Muscle of leg (tissue), 11 donors: ENCODE data around the gene CDH6. TPM values are rescaled to one million over a fixed set of nuclear protein-coding genes. Genes with fewer than 3 reads are reported as not detected.

Experiments used
- DNase-seq: peaks from one replicate; pipeline ENCODE4 v3.0.0; 2013
- H3K27ac ChIP-seq: one replicate; pipeline ENCODE4 v1.5.1; 2013; ENCODE audit warnings: mild to moderate bottlenecking, low read length, control low read depth
- H3K27me3 ChIP-seq: one replicate; pipeline ENCODE4 v1.6.1; 2013; ENCODE audit warnings: low read length; ENCODE audit not compliant: control insufficient read depth, insufficient read depth
- H3K36me3 ChIP-seq: one replicate; pipeline ENCODE4 v1.6.1; 2013; ENCODE audit warnings: low read length; ENCODE audit not compliant: control insufficient read depth, insufficient read depth
- H3K4me1 ChIP-seq: one replicate; pipeline ENCODE4 v1.6.1; 2013; ENCODE audit warnings: low read length; ENCODE audit not compliant: control insufficient read depth, insufficient read depth
- H3K4me3 ChIP-seq: one replicate; pipeline ENCODE4 v1.5.1; 2013; ENCODE audit warnings: low read length, control low read depth
- H3K9me3 ChIP-seq: replicated peaks from 2 replicates; pipeline ENCODE4 v1.6.1; 2013; ENCODE audit warnings: low read depth, low read length; ENCODE audit not compliant: control insufficient read depth
- WGBS: methylation state at CpG from one replicate; pipeline ENCODE4 v1.1.5; 2013; ENCODE audit warnings: missing lambda C conversion rate; ENCODE audit not compliant: insufficient coverage; 5-methylcytosine and 5-hydroxymethylcytosine counted together
- polyA plus RNA-seq, 8 donors: library from polyadenylated mRNA; unstranded; fragments of 120-200 nt; gene quantifications; one replicate each; pipeline versions ENCODE4 v1.2.1 to v1.2.3, GENCODE V29; 2013; ENCODE audit warnings: inconsistent platforms in 1 of 8, low replicate concordance in 1 of 8; ENCODE audit not compliant: insufficient read length in 8 of 8, insufficient read depth in 1 of 8
- total RNA-seq: library from RNA; stranded (reverse); fragments of 120-200 nt; gene quantifications from one replicate; pipeline ENCODE4 v1.2.4, GENCODE V29; 2013

Gene CDH6
- total and polyA plus RNA-seq, 9 donors: 2.3 to 8.0 (median 4.2) TPM

DNA sequence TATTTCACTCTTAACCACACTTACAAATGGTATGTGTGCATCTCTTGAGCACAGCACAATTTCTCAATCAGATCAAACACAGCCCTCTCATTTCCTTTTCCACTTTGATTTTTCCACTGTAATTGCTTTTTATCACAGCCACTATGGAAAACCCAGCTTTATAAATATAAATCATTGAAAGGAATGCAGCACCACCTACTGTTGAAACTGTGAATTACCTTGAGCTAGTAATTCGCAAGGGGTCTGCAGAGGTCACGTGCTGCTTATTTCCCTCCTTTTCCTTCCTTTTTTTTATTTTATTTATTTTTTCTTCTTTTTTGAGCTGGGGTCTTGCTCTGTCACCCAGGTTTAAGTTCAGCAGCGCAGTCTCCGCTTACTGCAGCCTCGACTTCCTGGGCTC lies 76.9 kb downstream of the CDH6 start:
- H3K36me3 ChIP-seq: no peaks in the 10 kb centered on the region

DNA sequence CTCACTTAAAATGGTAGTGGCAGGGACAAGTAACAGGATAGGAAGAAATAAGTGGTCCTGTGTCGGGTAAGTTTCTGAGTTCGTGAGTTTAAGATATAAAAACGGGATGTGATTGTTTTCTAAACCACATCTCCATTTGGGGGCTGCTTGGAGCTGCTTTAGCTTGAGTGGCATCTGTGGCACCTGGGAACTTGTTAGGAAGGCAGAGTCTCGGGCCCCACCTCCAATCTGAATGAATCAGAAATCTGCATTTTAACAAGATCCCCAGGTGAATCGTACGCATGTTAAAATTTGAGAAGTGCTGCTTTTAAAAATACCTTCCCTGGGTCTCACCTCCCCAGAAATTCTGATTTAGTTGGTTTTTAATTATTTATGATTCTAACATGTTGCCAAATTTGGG lies 78.1 kb downstream of the CDH6 start:
- DNase-seq: no peak
- WGBS: no CpG with 5 or more reads among the region's 6 CpGs
- no peaks in the 10 kb centered on the region for H3K9me3 ChIP-seq
- H3K4me1 ChIP-seq: no peaks in the 10 kb centered on the region
- H3K4me3 ChIP-seq: no peak overlapping the region
- H3K36me3 ChIP-seq: no peaks in the 10 kb centered on the region
- H3K27me3 ChIP-seq: no peaks in the 10 kb centered on the region
- no peak overlapping the region for H3K27ac ChIP-seq

More for the DNA sequence above, 76.9 kb downstream of the CDH6 start:
- H3K27ac ChIP-seq: no peak overlapping the region
- 93% methylated on average over 3 of the region's 5 CpGs for WGBS
- no peak for DNase-seq
- no peaks in the 10 kb centered on the region for H3K9me3 ChIP-seq
- H3K27me3 ChIP-seq: no peaks in the 10 kb centered on the region
- H3K4me3 ChIP-seq: no peak overlapping the region
- H3K4me1 ChIP-seq: no peaks in the 10 kb centered on the region

- no peaks in the 10 kb centered on the region for H3K4me1 ChIP-seq
- no peak overlapping the region for H3K27ac ChIP-seq
- DNase-seq: no peak
- no peaks in the 10 kb centered on the region for H3K36me3 ChIP-seq
- H3K27me3 ChIP-seq: no peaks in the 10 kb centered on the region
- WGBS: 88% methylated on average over 8 of the region's 10 CpGs
- H3K4me3 ChIP-seq: no peak overlapping the region
- H3K9me3 ChIP-seq: no peaks in the 10 kb centered on the region
Measured at GRCh38 chr5:31273161-31273560, 79.7 kb downstream of the CDH6 start.

GRCh38 chr5:31273631-31274378 lies 80.3 kb downstream of the CDH6 start:
- Histone ChIP-seq H3K4me1 (no peaks in the 10 kb centered on the region), H3K36me3 (no peaks in the 10 kb centered on the region), H3K4me3 (peak overlapping the region; percentile 2), H3K27me3 (no peaks in the 10 kb centered on the region), H3K27ac (no peak overlapping the region), H3K9me3 (no peaks in the 10 kb centered on the region)
- WGBS: no CpG with 5 or more reads among the region's 8 CpGs
- DNase-seq: peak; percentile 55

- no peak for DNase-seq
- Histone ChIP-seq H3K36me3 (no peaks in the 10 kb centered on the region), H3K27me3 (no peaks in the 10 kb centered on the region), H3K4me1 (no peaks in the 10 kb centered on the region), H3K9me3 (no peaks in the 10 kb centered on the region), H3K27ac (no peak overlapping the region), H3K4me3 (no peak overlapping the region)
- 0% methylated on average over 1 of the region's 4 CpGs for WGBS
Measured at GRCh38 chr5:31280210-31280609, 86.7 kb downstream of the CDH6 start.

- DNase-seq: no peak
- H3K36me3 ChIP-seq: no peaks in the 10 kb centered on the region
- H3K27me3 ChIP-seq: no peaks in the 10 kb centered on the region
- no peak overlapping the region for H3K4me3 ChIP-seq
- H3K4me1 ChIP-seq: no peaks in the 10 kb centered on the region
- H3K9me3 ChIP-seq: no peaks in the 10 kb centered on the region
- no CpG with 5 or more reads among the region's 3 CpGs for WGBS
- H3K27ac ChIP-seq: no peak overlapping the region
Measured at GRCh38 chr5:31283326-31283725, 89.8 kb downstream of the CDH6 start.

- no peaks in the 10 kb centered on the region for H3K4me1 ChIP-seq
- no peak for DNase-seq
- H3K27ac ChIP-seq: no peak overlapping the region
- WGBS: 27% methylated on average over 1 of the region's 2 CpGs
- no peak overlapping the region for H3K4me3 ChIP-seq
- no peaks in the 10 kb centered on the region for H3K27me3 ChIP-seq
- H3K36me3 ChIP-seq: no peaks in the 10 kb centered on the region
- H3K9me3 ChIP-seq: no peaks in the 10 kb centered on the region
Measured at GRCh38 chr5:31285025-31285424, 91.5 kb downstream of the CDH6 start.

DNA sequence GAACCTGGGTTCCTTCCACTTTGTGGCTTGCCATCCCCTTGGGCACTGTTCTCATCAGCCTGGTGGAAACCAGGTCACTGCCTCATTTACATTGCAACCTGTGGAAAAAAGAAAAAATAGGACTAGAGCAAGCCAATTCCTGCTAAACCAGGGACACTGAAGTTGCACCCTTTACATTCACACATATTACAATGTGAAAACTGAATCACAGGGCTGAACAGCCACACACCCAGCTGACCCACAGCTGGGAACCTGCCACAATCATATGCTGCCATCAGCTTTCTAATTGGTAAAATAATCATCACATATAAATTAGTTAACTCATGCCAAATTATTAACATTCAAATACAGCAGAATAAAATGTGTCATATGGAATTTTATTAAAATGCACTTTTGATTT lies 94.5 kb downstream of the CDH6 start:
- H3K4me1 ChIP-seq: no peaks in the 10 kb centered on the region

DNA sequence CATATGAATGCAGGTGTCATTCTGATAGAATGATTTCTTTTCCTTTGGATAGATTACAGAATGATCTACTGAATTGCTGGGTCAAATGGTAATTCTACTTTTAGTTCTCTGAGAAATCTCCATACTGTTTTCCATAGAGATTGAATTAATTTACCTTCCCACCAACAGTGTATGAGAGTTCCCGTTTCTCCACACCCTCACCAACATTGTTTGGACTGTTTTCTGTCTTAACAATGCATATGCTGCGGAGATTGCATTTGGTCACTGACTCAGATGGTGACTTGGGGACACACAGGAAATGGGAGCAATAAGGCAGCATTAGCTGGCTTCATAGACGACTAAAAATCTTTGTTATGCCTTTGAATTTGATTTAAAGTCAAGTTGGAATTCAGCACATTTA lies 95.9 kb downstream of the CDH6 start:
- Histone ChIP-seq H3K9me3 (no peaks in the 10 kb centered on the region), H3K36me3 (no peaks in the 10 kb centered on the region), H3K4me1 (no peaks in the 10 kb centered on the region), H3K4me3 (no peak overlapping the region), H3K27me3 (no peaks in the 10 kb centered on the region), H3K27ac (no peak overlapping the region)
- DNase-seq: no peak
- WGBS: 86% methylated on average over 1 of the region's 3 CpGs

More for the DNA sequence above, 94.5 kb downstream of the CDH6 start:
- no peak overlapping the region for H3K27ac ChIP-seq
- no peak overlapping the region for H3K4me3 ChIP-seq
- DNase-seq: no peak
- no peaks in the 10 kb centered on the region for H3K9me3 ChIP-seq
- H3K36me3 ChIP-seq: no peaks in the 10 kb centered on the region
- no peaks in the 10 kb centered on the region for H3K27me3 ChIP-seq

- H3K27ac ChIP-seq: no peak overlapping the region
- H3K9me3 ChIP-seq: no peaks in the 10 kb centered on the region
- no peaks in the 10 kb centered on the region for H3K36me3 ChIP-seq
- no peak for DNase-seq
- 71% methylated on average over 5 of the region's 7 CpGs for WGBS
- no peaks in the 10 kb centered on the region for H3K27me3 ChIP-seq
- no peak overlapping the region for H3K4me3 ChIP-seq
- no peaks in the 10 kb centered on the region for H3K4me1 ChIP-seq
Measured at GRCh38 chr5:31291323-31291854, 97.9 kb downstream of the CDH6 start.
